Measurements from ENCODE around the gene BMP8B. TPM values are rescaled to one million over a fixed set of nuclear protein-coding genes. Genes with fewer than 3 reads are reported as not detected.

Gene BMP8B
- total and polyA plus RNA-seq, 2 of the 8 experiments (the other 6 are each of a cell fraction or from before 2014, with no cell fraction given), result 0.37 to 0.50 TPM

DNA sequence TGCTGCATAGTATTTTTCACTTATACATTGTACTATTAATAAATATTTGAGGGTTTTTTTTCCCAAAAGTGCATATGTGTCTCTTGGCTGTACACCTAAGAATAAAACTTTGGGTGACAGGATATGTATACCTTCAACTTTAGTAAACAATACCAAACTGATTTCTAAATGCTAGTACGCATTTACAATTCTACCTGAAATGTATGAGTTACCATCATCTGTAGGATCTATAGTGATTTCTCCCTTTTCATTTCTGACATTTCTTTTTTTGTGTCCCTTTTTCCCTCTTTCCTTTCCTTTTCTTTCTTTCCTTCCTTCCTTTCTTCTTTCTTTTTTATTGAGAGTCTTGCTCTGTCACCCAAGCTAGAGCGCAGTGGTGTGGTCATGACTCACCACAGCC, 16.7 kb upstream of the BMP8B start (continued):
- TF ChIP-seq, protein P1, sequence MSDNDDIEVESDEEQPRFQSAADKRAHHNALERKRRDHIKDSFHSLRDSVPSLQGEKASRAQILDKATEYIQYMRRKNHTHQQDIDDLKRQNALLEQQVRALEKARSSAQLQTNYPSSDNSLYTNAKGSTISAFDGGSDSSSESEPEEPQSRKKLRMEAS (IDR thresholded peaks at IDR 0.05), result no peak
- no peak for TF ChIP-seq TBP (IDR thresholded peaks at IDR 0.05; ENCODE audit: low read depth, low read length)
